Stimulated activated CD4-positive, alpha-beta T cell treated with anti-CD3 and anti-CD28 coated beads, Interleukin-12 subunit alpha, Interleukin-12 subunit beta, amount 100 ng/mL, for 24 hours (primary cell): ENCODE data around the gene LYRM4.

Experiments
- DNase-seq, 2 experiments: peaks; one replicate each; pipeline ENCODE4 v3.0.0-alpha.2; 2020; ENCODE audit warnings: low read depth in 2 of 2

The LYRM4 gene

GRCh38 chr6:5205877-5206850, 54.6 kb downstream of the LYRM4 start:
- DNase-seq: no peak

GRCh38 chr6:5205035-5205507, 55.7 kb downstream of the LYRM4 start:
- no peak for DNase-seq

- no peak for DNase-seq
Observed at GRCh38 chr6:5204376-5204775, 56.4 kb downstream of the LYRM4 start.

- DNase-seq: no peak
Observed at GRCh38 chr6:5203546-5203945, 57.2 kb downstream of the LYRM4 start.

GRCh38 chr6:5202941-5203340, 57.8 kb downstream of the LYRM4 start:
- DNase-seq: no peak

GRCh38 chr6:5202206-5202605, 58.5 kb downstream of the LYRM4 start:
- DNase-seq: no peak

GRCh38 chr6:5201271-5201670, 59.5 kb downstream of the LYRM4 start:
- no peak for DNase-seq

GRCh38 chr6:5199702-5200101, 61.0 kb downstream of the LYRM4 start:
- no peak for DNase-seq

- DNase-seq: no peak
Observed at GRCh38 chr6:5199283-5199682, 61.5 kb downstream of the LYRM4 start.

GRCh38 chr6:5197084-5197483, 63.7 kb downstream of the LYRM4 start:
- DNase-seq: no peak

- no peak for DNase-seq
Observed at GRCh38 chr6:5192135-5192794, 68.5 kb downstream of the LYRM4 start.

GRCh38 chr6:5191722-5192121, 69.0 kb downstream of the LYRM4 start:
- DNase-seq: no peak

- DNase-seq: no peak
Observed at GRCh38 chr6:5191222-5191621, 69.5 kb downstream of the LYRM4 start.

- no peak for DNase-seq
Observed at GRCh38 chr6:5190507-5190906, 70.2 kb downstream of the LYRM4 start.

GRCh38 chr6:5188646-5189045, 72.1 kb downstream of the LYRM4 start:
- no peak for DNase-seq

GRCh38 chr6:5184878-5185277, 75.9 kb downstream of the LYRM4 start:
- no peak for DNase-seq

- DNase-seq: no peak
Observed at GRCh38 chr6:5184218-5184617, 76.5 kb downstream of the LYRM4 start.

GRCh38 chr6:5181510-5182317, 79.0 kb downstream of the LYRM4 start:
- DNase-seq: no peak

- DNase-seq: no peak
Observed at GRCh38 chr6:5180636-5181035, 80.1 kb downstream of the LYRM4 start.

- DNase-seq: no peak
Observed at GRCh38 chr6:5179917-5180316, 80.8 kb downstream of the LYRM4 start.

GRCh38 chr6:5178806-5179205, 81.9 kb downstream of the LYRM4 start:
- no peak for DNase-seq

- no peak for DNase-seq
Observed at GRCh38 chr6:5175635-5176034, 85.1 kb downstream of the LYRM4 start.
